Thoracic aorta (tissue), 2 donors: Measurements from ENCODE around the gene CCL26. TPM values are rescaled to one million over a fixed set of nuclear protein-coding genes. Genes with fewer than 3 reads are reported as not detected.
"Not testable (repeated sequence)": the region's sequence is repeated elsewhere in the genome, so short reads cannot be mapped to it uniquely, and the experiment has no call there.

Experiments
- ATAC-seq: fragments of 150-250 bp; one replicate; pipeline ENCODE4 v1.8.0; 2017; ENCODE audit warnings: low read depth; ENCODE audit not compliant: insufficient number of reproducible peaks, low FRiP score
- DNase-seq: peaks from one replicate; pipeline ENCODE4 v3.0.0-alpha.2; 2020; ENCODE audit warnings: low spot score
- H3K27ac ChIP-seq, 2 donors: fragments of 200-600 bp; sonication (generic); 1 replicate in 1 of 2; 2 replicates in 1 of 2; pipeline ENCODE4 v1.5.1; 2016; ENCODE audit warnings: mild to moderate bottlenecking in 2 of 2, moderate library complexity in 2 of 2
- H3K27me3 ChIP-seq: fragments of 200-600 bp; sonication (generic); replicated peaks from 2 replicates; pipeline ENCODE4 v1.6.0; 2016; ENCODE audit warnings: mild to moderate bottlenecking; ENCODE audit not compliant: insufficient read depth
- H3K36me3 ChIP-seq: fragments of 200-600 bp; sonication (generic); one replicate; pipeline ENCODE4 v1.5.1; 2016
- H3K4me1 ChIP-seq, 2 donors: fragments of 200-600 bp; sonication (generic); 1 replicate in 1 of 2; 2 replicates in 1 of 2; pipeline versions ENCODE4 v1.5.1 to v1.6.0; 2016; ENCODE audit warnings: low read depth in 2 of 2, mild to moderate bottlenecking in 1 of 2; ENCODE audit not compliant: control insufficient read depth in 1 of 2
- H3K4me3 ChIP-seq: fragments of 200-600 bp; sonication (generic); 2 replicates; pipeline ENCODE4 v1.5.1; 2016; ENCODE audit warnings: mild to moderate bottlenecking
- H3K9me3 ChIP-seq: fragments of 200-600 bp; sonication (generic); 2 replicates; pipeline ENCODE4 v1.5.1; 2016
- CTCF ChIP-seq: fragments of 200-600 bp; sonication (generic); IDR thresholded peaks from one replicate; pipeline ENCODE4 v1.5.1; 2019; ENCODE audit warnings: antibody characterized with exemption
- total RNA-seq, 2 donors: library from RNA; depleted of rRNA; stranded (reverse); fragments of >200 nt; gene quantifications; one replicate each; pipeline versions ENCODE4 v1.1.0 to v1.2.3, GENCODE V29; 2016

The CCL26 gene
- total RNA-seq, 2 donors from 2014 or later: not detected

DNA sequence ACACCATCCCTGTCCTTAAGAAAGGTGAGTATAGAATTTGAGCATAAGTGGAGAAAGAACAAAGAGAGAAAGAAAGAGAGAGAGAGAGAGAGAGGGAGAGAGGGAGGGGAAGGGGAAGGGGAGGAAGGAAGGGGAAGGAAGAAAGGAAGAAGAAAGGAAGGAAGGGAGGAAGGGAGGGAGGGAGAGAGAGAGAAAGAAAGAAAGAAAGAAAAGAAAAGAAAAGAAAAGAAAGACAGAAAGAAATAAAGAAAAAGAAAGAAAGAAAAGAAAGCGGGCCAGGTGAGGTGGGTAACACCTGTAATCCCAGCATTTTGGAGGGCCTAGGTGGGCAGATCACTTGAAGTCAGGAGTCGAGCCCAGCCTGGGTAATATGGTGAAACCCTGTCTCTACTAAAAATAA, 21.7 kb upstream of the CCL26 start:
- DNase-seq (no peak), ATAC-seq (no peak)
- H3K4me1 ChIP-seq: no peaks in the 10 kb centered on the region
- H3K36me3 ChIP-seq: no peaks in the 10 kb centered on the region
- TF ChIP-seq CTCF: no peak
- no peaks in the 10 kb centered on the region for H3K27me3 ChIP-seq
- H3K27ac ChIP-seq: no peak overlapping the region
- H3K9me3 ChIP-seq: no peaks in the 10 kb centered on the region
- H3K4me3 ChIP-seq: no peak overlapping the region

- H3K27me3 ChIP-seq, DNase-seq: not testable (repeated sequence)
These were observed 20.6 kb upstream of the CCL26 start for GRCh38 chr7:75792567-75792966.

GRCh38 chr7:75789361-75789924, 17.4 kb upstream of the CCL26 start:
- Histone ChIP-seq H3K27ac (no peak overlapping the region), H3K27me3 (no peaks in the 10 kb centered on the region), H3K36me3 (no peaks in the 10 kb centered on the region), H3K4me3 (no peak overlapping the region), H3K4me1 (no peaks in the 10 kb centered on the region), H3K9me3 (no peaks in the 10 kb centered on the region)
- DNase-seq (no peak), ATAC-seq (no peak)
- no peak for TF ChIP-seq CTCF

More at GRCh38 chr7:75792567-75792966, 20.6 kb upstream of the CCL26 start:
- not testable (repeated sequence) for H3K27ac ChIP-seq, ATAC-seq, H3K4me1 ChIP-seq, H3K9me3 ChIP-seq, H3K36me3 ChIP-seq, H3K4me3 ChIP-seq

DNA sequence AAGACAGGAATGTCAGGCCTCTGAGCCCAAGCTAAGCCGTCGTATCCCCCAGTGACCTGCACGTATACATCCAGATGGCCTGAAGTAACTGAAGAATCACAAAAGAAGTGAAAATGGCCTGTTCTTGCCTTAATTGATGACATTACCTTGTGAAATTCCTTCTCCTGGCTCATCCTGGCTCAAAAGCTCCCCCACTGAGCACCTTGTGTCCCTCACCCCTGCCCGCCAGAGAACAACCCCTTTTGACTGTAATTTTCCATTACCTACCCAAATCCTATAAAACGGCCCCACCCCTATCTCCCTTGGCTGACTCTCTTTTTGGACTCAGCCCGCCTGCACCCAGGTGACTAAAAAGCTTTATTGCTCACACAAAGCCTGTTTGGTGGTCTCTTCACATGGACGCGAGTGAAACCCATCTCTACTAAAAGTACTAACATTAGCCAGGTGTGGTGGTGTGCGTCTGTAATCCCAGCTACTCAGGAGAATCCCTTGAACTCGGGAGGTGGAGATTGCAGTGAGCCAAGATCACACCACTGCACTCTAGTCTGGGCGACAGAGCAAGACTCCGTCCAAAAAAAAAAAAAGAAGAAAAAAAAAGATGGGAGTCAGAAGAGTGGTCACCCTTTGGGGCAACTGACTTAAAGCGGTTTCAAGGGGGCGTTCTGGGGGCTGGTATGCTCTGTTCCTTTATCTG, 16.3 kb upstream of the CCL26 start:
- not testable (repeated sequence) for H3K27me3 ChIP-seq, DNase-seq, H3K4me1 ChIP-seq, ATAC-seq, H3K27ac ChIP-seq, H3K9me3 ChIP-seq, H3K36me3 ChIP-seq, H3K4me3 ChIP-seq

GRCh38 chr7:75783058-75783457, 11.0 kb upstream of the CCL26 start:
- H3K36me3 ChIP-seq, H3K27me3 ChIP-seq, ATAC-seq, DNase-seq, H3K4me1 ChIP-seq, H3K9me3 ChIP-seq, H3K27ac ChIP-seq, H3K4me3 ChIP-seq: not testable (repeated sequence)

DNA sequence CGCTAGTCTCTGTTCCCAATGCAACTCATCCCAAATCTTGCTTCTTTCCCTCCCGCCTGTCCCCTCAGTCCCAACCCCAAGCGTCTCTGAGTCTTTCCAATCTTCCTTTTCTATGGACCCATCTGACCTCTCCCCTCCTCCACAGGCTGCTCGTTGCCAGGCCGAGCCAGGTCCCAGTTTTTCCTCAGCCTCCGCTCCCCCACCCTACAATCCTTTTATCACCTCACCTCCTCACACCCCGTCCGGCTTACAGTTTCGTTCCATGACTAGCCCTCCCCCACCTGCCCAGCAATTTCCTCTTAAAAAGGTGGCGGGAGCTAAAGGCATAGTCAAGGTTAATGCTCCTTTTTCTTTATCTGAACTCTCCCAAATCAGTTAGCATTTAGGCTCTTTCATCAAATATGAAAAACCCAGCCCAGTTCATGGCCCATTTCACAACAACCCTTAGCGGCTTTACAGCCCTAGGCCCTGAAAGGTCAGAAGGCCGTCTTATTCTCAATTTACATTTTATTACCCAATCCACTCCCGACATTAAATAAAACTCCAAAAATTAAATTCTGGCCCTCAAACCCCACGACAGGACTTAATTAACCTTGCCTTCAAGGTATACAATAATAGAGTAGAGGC, 8.7 kb upstream of the CCL26 start:
- H3K9me3 ChIP-seq, H3K4me1 ChIP-seq, H3K27ac ChIP-seq, H3K27me3 ChIP-seq, H3K4me3 ChIP-seq, DNase-seq, H3K36me3 ChIP-seq, ATAC-seq: not testable (repeated sequence)

DNA sequence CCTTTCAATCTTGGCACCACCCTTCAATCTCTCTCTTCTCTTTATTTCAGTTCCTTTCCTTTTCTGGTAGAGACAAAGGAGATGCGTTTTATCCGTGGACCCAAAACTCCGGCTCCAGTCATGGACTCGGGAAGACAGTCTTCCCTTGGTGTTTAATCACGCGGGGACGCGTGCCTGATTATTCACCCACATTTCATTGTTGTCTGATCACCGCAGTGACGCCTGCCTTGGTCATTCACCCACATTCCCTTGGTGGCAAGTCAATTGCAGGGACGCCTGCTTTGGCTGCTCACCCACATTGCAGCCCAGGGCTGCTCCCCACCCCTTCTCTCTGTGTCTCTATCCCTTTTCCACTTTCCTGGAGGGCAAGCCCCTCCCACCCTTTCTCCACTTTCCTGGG, 7.5 kb upstream of the CCL26 start:
- not testable (repeated sequence) for H3K9me3 ChIP-seq, H3K4me3 ChIP-seq, H3K36me3 ChIP-seq, DNase-seq, H3K27me3 ChIP-seq, H3K4me1 ChIP-seq, H3K27ac ChIP-seq, ATAC-seq

- ATAC-seq, H3K27me3 ChIP-seq, H3K4me1 ChIP-seq, H3K4me3 ChIP-seq, H3K9me3 ChIP-seq, DNase-seq, H3K27ac ChIP-seq, H3K36me3 ChIP-seq: not testable (repeated sequence)
These were observed 7.0 kb upstream of the CCL26 start for GRCh38 chr7:75779035-75779434.
